HEK293 (cell line): Measurements from ENCODE around the gene MRC2.

ENCODE experiments used
- CTCF ChIA-PET: fragments of 350-600 bp; formaldehyde crosslinking; extraction: SDS; loops from one replicate; lab custom pipeline; 2021; ENCODE audit warnings: antibody characterized with exemption; lab: Yijun Ruan, JAX
- POLR2A ChIA-PET: fragments of 300-600 bp; formaldehyde crosslinking; extraction: SDS; loops from one replicate; lab custom pipeline; 2020; ENCODE audit warnings: antibody characterized with exemption, inconsistent platforms; lab: Yijun Ruan, JAX
- H3K27ac ChIP-seq: fragments of 200-500 bp; sonication (Bioruptor generic); 2 replicates; pipeline ENCODE4 v1.5.1; 2014; ENCODE audit warnings: low read depth, low read length, control low read depth, inconsistent platforms; ENCODE audit errors: extremely low read depth
- H3K36me3 ChIP-seq, 2 experiments: fragments of 200-500 bp in 1 of 2; sonication (Bioruptor generic) in 1 of 2; 1 replicate in 1 of 2; 2 replicates in 1 of 2; pipeline ENCODE4 v1.5.1; 2014 to 2017; ENCODE audit warnings: inconsistent platforms in 2 of 2, low read length in 2 of 2; ENCODE audit not compliant: control insufficient read depth in 2 of 2, insufficient read depth in 1 of 2
- H3K4me1 ChIP-seq: fragments of 200-500 bp; sonication (Bioruptor generic); 2 replicates; pipeline ENCODE4 v1.5.1; 2014; ENCODE audit warnings: mild to moderate bottlenecking, low read length, inconsistent platforms; ENCODE audit not compliant: control insufficient read depth, insufficient read depth
- H3K4me3 ChIP-seq: 2 replicates; pipeline ENCODE4 v1.5.1; 2011; ENCODE audit warnings: low read depth, mild to moderate bottlenecking, control low read depth, low read length, moderate library complexity
- H3K9me3 ChIP-seq: fragments of 200-500 bp; sonication (Bioruptor generic); 2 replicates; pipeline ENCODE4 v1.5.1; 2014; ENCODE audit warnings: low read depth, low read length, inconsistent platforms; ENCODE audit not compliant: control insufficient read depth, insufficient read depth
- GFI1B ChIP-seq: fragments of 450-650 bp; formaldehyde crosslinking; IDR thresholded peaks from 2 replicates; pipeline ENCODE4 v1.5.1; 2016; ENCODE audit warnings: missing biosample characterization, missing genetic modification characterization
- GLI4 ChIP-seq: fragments of 450-650 bp; formaldehyde crosslinking; IDR thresholded peaks from 2 replicates; pipeline ENCODE4 v1.5.1; 2016; ENCODE audit warnings: missing biosample characterization, missing genetic modification characterization
- SCRT1 ChIP-seq: fragments of 450-650 bp; formaldehyde crosslinking; IDR thresholded peaks from 2 replicates; pipeline ENCODE4 v1.5.1; 2016; ENCODE audit warnings: missing biosample characterization, missing genetic modification characterization, borderline replicate concordance
- SP7 ChIP-seq: fragments of 450-650 bp; formaldehyde crosslinking; IDR thresholded peaks from 2 replicates; pipeline ENCODE4 v1.5.1; 2016; ENCODE audit warnings: missing biosample characterization, missing genetic modification characterization
- ZNF121 ChIP-seq: fragments of 450-650 bp; formaldehyde crosslinking; IDR thresholded peaks from 2 replicates; pipeline ENCODE4 v1.5.1; 2016; ENCODE audit warnings: missing biosample characterization, missing genetic modification characterization
- ZNF341 ChIP-seq: fragments of 450-650 bp; formaldehyde crosslinking; IDR thresholded peaks from 2 replicates; pipeline ENCODE4; 2016; ENCODE audit warnings: low read depth, missing biosample characterization, missing genetic modification characterization
- ZNF354C ChIP-seq: fragments of 450-650 bp; formaldehyde crosslinking; IDR thresholded peaks from 2 replicates; pipeline ENCODE4 v1.5.1; 2016; ENCODE audit warnings: missing biosample characterization, missing genetic modification characterization, low read depth, borderline replicate concordance
- ZNF366 ChIP-seq: fragments of 450-650 bp; formaldehyde crosslinking; conservative IDR thresholded peaks from 2 replicates; pipeline ENCODE4 v1.5.1; 2016; ENCODE audit warnings: missing biosample characterization, missing genetic modification characterization
- ZNF433 ChIP-seq: fragments of 450-650 bp; formaldehyde crosslinking; IDR thresholded peaks from 2 replicates; pipeline ENCODE4 v1.5.1; 2016; ENCODE audit warnings: missing biosample characterization, missing genetic modification characterization, low read depth
- ZNF48 ChIP-seq: fragments of 450-650 bp; formaldehyde crosslinking; IDR thresholded peaks from 2 replicates; pipeline ENCODE4 v1.5.1; 2016; ENCODE audit warnings: missing biosample characterization, missing genetic modification characterization
- ZNF549 ChIP-seq: fragments of 450-650 bp; IDR thresholded peaks from 2 replicates; pipeline ENCODE4 v1.5.1; 2018; ENCODE audit warnings: missing biosample characterization, missing genetic modification characterization, mild to moderate bottlenecking, inconsistent platforms, moderate library complexity
- ZNF558 ChIP-seq: fragments of 450-650 bp; formaldehyde crosslinking; IDR thresholded peaks from 2 replicates; pipeline ENCODE4 v1.5.1; 2016; ENCODE audit warnings: missing biosample characterization, missing genetic modification characterization
- ZNF560 ChIP-seq: fragments of 450-650 bp; formaldehyde crosslinking; IDR thresholded peaks from 2 replicates; pipeline ENCODE4 v1.5.1; 2017; ENCODE audit warnings: missing biosample characterization, missing genetic modification characterization, borderline replicate concordance
- ZNF596 ChIP-seq: fragments of 450-650 bp; IDR thresholded peaks from 2 replicates; pipeline ENCODE4 v1.5.0; 2018; ENCODE audit warnings: missing biosample characterization, mild to moderate bottlenecking, missing genetic modification characterization, moderate library complexity
- ZNF701 ChIP-seq: fragments of 450-650 bp; formaldehyde crosslinking; IDR thresholded peaks from 2 replicates; pipeline ENCODE4 v1.5.1; 2016; ENCODE audit warnings: missing biosample characterization, missing genetic modification characterization
- TF ChIP-seq, protein P1 (sequence below): fragments of 450-650 bp; formaldehyde crosslinking; IDR thresholded peaks from 2 replicates; pipeline ENCODE4 v1.5.1; 2016; ENCODE audit warnings: missing biosample characterization, missing genetic modification characterization
- TF ChIP-seq, protein P2 (sequence below): sonication (generic); formaldehyde crosslinking; IDR thresholded peaks from 2 replicates; pipeline ENCODE4 v1.8.1; 2022; ENCODE audit warnings: mild to moderate bottlenecking, moderate library complexity, missing genetic modification reagents
- TF ChIP-seq, protein P3 (sequence below): fragments of 450-650 bp; IDR thresholded peaks from 2 replicates; pipeline ENCODE4 v1.5.1; 2018; ENCODE audit warnings: missing biosample characterization, missing genetic modification characterization
- TF ChIP-seq, protein P4 (sequence below): fragments of 450-650 bp; formaldehyde crosslinking; IDR thresholded peaks from 2 replicates; pipeline ENCODE4 v1.5.1; 2016; ENCODE audit warnings: missing biosample characterization, missing genetic modification characterization

The MRC2 gene

DNA sequence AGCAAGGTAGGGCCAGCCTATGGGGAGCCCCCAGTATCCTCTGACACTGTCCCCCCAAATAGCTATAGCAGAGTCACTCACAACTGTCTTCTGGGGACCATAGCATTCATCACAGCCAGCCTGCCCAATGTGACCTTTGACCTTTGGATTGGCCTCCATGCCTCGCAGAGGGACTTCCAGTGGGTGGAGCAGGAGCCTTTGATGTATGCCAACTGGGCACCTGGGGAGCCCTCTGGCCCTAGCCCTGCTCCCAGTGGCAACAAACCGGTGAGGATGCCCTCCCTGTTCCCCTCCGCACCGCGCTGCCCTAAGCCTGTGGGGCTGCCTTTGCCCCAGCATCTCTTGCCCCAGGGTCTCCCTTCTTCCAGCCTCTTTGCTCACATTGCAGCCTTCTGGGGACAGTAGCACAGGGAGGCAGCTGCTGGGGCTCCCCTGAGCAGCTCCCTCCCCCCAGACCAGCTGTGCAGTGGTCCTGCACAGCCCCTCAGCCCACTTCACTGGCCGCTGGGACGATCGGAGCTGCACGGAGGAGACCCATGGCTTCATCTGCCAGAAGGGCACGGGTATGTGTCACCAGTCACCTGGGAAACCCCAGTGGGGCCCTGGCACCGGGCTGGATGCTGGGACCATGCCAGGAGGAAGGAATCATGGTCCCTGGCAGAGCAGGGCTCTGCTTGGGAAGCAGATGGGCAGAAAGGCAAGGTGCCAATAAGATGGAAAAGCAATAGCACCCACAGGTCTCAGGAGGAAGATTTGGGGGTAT is 61.1 kb downstream of the MRC2 start:
- no peaks in the 10 kb centered on the region for H3K9me3 ChIP-seq
- CTCF ChIA-PET, result no interaction called here
- no peak overlapping the region for H3K27ac ChIP-seq
- H3K36me3 ChIP-seq, result peaks cover 0 to 46% of the 10 kb centered on the region in 2 experiments; a peak in 2 of 3 replicates
- H3K4me3 ChIP-seq, result no peak overlapping the region
- POLR2A ChIA-PET, result no interaction called here
- TF ChIP-seq ZNF433 (tag by site-specific recombination) (no peak), SCRT1 (tag by site-specific recombination) (no peak), ZNF549 (no peak), ZNF560 (no peak), GFI1B (tag by site-specific recombination) (no peak), ZNF341 (tag by site-specific recombination) (no peak), SP7 (tag by site-specific recombination) (no peak)
- H3K4me1 ChIP-seq, result no peaks in the 10 kb centered on the region

DNA sequence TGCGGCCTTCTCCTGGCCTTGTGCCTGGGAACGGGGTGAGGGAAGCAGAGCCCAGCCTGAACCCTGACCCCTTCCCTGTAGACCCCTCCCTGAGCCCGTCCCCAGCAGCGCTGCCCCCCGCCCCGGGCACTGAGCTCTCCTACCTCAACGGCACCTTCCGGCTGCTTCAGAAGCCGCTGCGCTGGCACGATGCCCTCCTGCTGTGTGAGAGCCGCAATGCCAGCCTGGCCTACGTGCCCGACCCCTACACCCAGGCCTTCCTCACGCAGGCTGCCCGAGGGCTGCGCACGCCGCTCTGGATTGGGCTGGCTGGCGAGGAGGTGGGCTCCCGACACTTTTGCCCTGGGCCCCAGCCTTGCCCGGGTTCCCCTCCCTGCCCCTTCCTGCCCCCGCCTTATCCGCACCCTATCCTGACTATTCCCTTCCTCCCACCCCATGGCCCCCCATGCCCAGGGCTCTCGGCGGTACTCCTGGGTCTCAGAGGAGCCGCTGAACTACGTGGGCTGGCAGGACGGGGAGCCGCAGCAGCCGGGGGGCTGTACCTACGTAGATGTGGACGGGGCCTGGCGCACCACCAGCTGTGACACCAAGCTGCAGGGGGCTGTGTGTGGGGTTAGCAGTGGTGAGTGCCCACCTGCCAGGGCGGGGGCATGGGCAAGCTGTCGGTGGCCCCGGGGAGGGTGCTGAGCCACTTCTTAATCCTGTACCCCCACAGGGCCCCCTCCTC is 62.1 kb downstream of the MRC2 start:
- H3K9me3 ChIP-seq, result no peaks in the 10 kb centered on the region
- CTCF ChIA-PET, result interaction anchor here (0.7 kb wide), 1 partner anchor 730 kb away, joined by 3 read pairs; no protein-coding TSS in a partner anchor
- TF ChIP-seq, protein P1, sequence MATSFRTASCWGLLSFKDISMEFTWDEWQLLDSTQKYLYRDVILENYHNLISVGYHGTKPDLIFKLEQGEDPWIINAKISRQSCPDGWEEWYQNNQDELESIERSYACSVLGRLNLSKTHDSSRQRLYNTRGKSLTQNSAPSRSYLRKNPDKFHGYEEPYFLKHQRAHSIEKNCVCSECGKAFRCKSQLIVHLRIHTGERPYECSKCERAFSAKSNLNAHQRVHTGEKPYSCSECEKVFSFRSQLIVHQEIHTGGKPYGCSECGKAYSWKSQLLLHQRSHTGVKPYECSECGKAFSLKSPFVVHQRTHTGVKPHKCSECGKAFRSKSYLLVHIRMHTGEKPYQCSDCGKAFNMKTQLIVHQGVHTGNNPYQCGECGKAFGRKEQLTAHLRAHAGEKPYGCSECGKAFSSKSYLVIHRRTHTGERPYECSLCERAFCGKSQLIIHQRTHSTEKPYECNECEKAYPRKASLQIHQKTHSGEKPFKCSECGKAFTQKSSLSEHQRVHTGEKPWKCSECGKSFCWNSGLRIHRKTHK, result no peak
- TF ChIP-seq ZNF596 (tag by site-specific recombination) (no peak), ZNF121 (tag by site-specific recombination) (no peak), ZNF354C (tag by site-specific recombination) (no peak), GLI4 (tag by site-specific recombination) (no peak), ZNF701 (tag by site-specific recombination) (no peak), ZNF48 (no peak), ZNF558 (tag by site-specific recombination) (no peak), ZNF366 (tag by site-specific recombination) (no peak)
- TF ChIP-seq, protein P2, sequence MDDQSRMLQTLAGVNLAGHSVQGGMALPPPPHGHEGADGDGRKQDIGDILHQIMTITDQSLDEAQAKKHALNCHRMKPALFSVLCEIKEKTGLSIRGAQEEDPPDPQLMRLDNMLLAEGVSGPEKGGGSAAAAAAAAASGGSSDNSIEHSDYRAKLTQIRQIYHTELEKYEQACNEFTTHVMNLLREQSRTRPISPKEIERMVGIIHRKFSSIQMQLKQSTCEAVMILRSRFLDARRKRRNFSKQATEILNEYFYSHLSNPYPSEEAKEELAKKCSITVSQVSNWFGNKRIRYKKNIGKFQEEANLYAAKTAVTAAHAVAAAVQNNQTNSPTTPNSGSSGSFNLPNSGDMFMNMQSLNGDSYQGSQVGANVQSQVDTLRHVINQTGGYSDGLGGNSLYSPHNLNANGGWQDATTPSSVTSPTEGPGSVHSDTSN (CRISPR knock-in tag), result no peak
- TF ChIP-seq, protein P3, sequence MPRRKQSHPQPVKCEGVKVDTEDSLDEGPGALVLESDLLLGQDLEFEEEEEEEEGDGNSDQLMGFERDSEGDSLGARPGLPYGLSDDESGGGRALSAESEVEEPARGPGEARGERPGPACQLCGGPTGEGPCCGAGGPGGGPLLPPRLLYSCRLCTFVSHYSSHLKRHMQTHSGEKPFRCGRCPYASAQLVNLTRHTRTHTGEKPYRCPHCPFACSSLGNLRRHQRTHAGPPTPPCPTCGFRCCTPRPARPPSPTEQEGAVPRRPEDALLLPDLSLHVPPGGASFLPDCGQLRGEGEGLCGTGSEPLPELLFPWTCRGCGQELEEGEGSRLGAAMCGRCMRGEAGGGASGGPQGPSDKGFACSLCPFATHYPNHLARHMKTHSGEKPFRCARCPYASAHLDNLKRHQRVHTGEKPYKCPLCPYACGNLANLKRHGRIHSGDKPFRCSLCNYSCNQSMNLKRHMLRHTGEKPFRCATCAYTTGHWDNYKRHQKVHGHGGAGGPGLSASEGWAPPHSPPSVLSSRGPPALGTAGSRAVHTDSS (tag by site-specific recombination), result no peak
- TF ChIP-seq, protein P4, sequence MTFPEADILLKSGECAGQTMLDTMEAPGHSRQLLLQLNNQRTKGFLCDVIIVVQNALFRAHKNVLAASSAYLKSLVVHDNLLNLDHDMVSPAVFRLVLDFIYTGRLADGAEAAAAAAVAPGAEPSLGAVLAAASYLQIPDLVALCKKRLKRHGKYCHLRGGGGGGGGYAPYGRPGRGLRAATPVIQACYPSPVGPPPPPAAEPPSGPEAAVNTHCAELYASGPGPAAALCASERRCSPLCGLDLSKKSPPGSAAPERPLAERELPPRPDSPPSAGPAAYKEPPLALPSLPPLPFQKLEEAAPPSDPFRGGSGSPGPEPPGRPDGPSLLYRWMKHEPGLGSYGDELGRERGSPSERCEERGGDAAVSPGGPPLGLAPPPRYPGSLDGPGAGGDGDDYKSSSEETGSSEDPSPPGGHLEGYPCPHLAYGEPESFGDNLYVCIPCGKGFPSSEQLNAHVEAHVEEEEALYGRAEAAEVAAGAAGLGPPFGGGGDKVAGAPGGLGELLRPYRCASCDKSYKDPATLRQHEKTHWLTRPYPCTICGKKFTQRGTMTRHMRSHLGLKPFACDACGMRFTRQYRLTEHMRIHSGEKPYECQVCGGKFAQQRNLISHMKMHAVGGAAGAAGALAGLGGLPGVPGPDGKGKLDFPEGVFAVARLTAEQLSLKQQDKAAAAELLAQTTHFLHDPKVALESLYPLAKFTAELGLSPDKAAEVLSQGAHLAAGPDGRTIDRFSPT (tag by site-specific recombination), result no peak
- POLR2A ChIA-PET, result no interaction called here
- H3K27ac ChIP-seq, result no peak overlapping the region
- H3K36me3 ChIP-seq, result peaks cover 0 to 39% of the 10 kb centered on the region in 2 experiments; a peak in 2 of 3 replicates
- H3K4me3 ChIP-seq, result no peak overlapping the region
- no peaks in the 10 kb centered on the region for H3K4me1 ChIP-seq
